ENCODE data around the gene KRT75.

- TF ChIP-seq, protein P1, sequence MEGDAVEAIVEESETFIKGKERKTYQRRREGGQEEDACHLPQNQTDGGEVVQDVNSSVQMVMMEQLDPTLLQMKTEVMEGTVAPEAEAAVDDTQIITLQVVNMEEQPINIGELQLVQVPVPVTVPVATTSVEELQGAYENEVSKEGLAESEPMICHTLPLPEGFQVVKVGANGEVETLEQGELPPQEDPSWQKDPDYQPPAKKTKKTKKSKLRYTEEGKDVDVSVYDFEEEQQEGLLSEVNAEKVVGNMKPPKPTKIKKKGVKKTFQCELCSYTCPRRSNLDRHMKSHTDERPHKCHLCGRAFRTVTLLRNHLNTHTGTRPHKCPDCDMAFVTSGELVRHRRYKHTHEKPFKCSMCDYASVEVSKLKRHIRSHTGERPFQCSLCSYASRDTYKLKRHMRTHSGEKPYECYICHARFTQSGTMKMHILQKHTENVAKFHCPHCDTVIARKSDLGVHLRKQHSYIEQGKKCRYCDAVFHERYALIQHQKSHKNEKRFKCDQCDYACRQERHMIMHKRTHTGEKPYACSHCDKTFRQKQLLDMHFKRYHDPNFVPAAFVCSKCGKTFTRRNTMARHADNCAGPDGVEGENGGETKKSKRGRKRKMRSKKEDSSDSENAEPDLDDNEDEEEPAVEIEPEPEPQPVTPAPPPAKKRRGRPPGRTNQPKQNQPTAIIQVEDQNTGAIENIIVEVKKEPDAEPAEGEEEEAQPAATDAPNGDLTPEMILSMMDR (conservative IDR thresholded peaks at IDR 0.05), result no peak
- TF ChIP-seq EZH2 (IDR thresholded peaks at IDR 0.05; ENCODE audit: low read depth), result no peak
Measured at GRCh38 chr12:52411815-52412214, 22.4 kb downstream of the KRT75 start.

All from PC-9 (cell line).